GM21381 (cell line): ENCODE results near the gene PRKG1.

ENCODE experiments used
- ATAC-seq: cut with Tn5 transposase; IDR thresholded peaks from one replicate; pipeline ENCODE4 v1.9.1; 2021; ENCODE audit warnings: mild to moderate bottlenecking, moderate library complexity; ENCODE audit not compliant: unreplicated experiment

Gene PRKG1

GRCh38 chr10:51074238-51075028, at the start of gene PRKG1:
PRKG1 (plus strand) TSS chr10:51074487.
- ATAC-seq, result no peak

DNA sequence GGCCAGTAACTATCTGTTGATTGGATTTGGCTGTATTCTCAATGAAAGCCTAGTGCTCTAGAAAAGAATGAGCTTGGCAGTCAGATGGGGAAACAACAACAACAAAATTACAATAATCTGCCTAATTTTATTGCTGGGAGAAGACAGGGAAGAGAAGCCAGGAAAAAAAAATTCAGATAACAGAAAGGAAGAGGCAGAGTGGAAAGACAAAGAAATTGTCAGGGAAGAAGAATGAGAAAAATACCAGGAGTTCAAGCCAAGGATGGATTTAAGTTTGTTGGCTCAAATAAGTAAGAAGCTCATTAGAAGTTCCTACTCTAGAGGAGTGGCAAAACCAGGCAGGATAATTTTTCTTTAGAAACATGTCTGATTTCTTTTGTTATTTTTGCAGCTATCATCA, 45.9 kb upstream of the PRKG1 start:
- ATAC-seq, result no peak

DNA sequence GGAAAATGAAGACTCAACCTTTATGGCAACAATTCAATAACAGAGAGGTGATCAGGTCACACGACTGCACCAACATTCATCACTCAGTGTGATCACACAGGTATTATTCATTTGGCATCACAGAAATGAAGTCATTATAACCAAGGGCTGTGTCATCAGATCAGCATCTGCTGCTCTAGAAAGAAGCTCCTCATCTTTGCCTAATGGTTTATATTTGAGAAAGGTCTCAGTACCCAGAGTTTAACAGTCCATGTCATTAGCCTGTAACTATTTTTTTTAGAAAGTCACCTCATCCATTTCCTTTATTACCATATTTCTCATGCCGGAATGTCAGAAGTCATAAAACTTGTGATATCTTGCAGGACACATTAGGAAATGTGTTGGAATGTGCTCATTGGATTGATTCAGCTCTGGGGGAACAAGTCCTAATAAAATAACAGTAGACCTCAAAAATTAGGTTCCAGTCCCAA, 45.1 kb upstream of the PRKG1 start:
- no peak for ATAC-seq

DNA sequence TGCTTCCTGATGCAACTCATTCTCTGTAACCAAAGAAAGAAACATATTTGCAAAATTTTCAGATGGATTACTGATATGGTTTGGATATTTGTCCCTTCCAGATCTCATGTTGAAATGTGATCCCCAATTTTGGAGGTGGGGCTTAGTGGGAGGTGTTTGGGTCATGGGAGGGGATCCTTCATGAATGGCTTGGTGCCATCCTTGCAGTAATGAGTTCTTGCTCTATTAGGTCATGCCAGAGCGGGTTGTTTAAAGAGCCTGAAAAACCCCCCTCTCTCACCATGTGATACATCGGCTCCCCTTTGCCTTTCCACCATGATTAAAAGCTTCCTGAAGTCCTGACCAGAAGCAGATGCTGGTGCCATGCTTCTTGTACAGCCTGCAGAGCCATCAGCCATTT, 43.8 kb upstream of the PRKG1 start:
- ATAC-seq, result no peak

GRCh38 chr10:51031950-51032349, 42.3 kb upstream of the PRKG1 start:
- no peak for ATAC-seq

- no peak for ATAC-seq
Measured at GRCh38 chr10:51034769-51035168, 39.5 kb upstream of the PRKG1 start.

DNA sequence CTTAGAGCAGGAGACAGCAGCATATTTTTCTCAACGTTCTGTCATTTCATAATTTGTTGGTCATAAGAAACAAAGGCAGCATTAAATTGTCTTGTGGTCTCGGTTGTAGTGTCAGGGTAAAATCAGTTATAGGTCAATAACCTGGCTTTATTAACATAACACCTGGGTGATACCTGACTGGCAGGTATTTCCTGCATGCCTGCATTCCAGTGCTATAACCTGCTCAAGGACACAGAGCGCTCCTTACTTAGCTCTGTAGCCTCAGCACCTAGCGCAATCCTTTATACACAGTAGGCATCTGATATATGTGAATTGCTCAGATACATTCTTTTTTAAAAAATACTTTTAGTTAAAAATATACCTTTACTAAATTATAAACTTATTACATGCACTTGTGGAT, 38.9 kb upstream of the PRKG1 start:
- ATAC-seq, result no peak

DNA sequence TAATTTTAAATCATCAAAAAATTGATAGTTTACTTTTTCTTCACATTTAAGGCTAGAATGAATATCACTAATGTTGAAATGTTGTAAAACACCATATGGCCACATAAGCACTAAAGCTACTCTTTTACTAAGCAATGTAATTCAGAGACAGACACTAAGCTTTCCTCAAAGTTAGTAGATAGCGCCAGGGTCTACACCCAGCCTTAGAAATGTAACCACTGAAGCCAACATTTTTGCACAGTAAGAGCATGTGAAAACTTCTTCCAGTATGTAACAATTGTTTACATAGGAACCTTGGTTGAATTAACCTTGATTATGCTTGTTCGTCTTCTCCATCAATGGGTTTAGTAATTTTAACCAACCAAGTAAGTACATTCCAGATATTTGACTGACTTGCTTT, 28.4 kb upstream of the PRKG1 start:
- ATAC-seq, result no peak

DNA sequence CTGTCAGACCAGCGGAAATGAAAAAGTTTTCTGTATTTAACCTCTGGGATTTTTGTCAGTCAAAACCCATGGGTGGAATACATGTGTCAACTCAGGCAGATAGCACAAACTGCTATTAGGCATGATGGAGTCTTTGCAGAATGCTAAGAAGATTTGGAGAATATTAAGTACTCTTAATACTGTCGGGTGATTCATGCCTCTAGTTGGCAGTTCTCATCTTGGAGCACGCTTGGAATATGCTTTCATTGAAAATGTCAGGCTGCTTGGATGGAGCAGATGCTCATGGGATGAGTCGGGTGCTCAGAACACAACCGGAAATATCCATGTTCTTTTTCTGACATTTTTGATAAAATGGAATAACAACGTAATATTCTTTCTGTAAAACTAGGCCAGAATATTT, 27.6 kb upstream of the PRKG1 start:
- ATAC-seq, result no peak

DNA sequence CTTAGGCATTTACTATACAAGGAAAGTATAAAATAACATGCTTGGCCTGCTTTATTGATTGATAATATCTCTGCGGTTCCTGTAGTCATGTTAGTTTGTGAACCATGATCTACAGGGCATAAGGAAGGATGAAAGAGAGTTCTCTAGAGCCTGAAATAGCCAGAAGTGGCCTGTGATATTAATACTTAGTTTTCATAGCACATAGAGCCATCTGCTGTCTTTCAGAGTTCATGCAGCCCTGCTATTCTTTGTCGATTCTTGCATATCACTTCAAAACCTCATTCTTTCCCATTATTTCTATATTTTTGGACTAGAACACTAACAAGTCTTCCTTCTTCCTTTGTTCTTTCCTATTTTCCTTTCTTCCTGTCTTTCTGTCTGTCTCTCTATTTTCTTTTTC, 26.4 kb upstream of the PRKG1 start:
- no peak for ATAC-seq

GRCh38 chr10:51048792-51049191, 25.5 kb upstream of the PRKG1 start:
- no peak for ATAC-seq

- ATAC-seq, result no peak
Measured at GRCh38 chr10:51052163-51052562, 22.1 kb upstream of the PRKG1 start.

GRCh38 chr10:51057925-51058324, 16.4 kb upstream of the PRKG1 start:
- ATAC-seq, result no peak

DNA sequence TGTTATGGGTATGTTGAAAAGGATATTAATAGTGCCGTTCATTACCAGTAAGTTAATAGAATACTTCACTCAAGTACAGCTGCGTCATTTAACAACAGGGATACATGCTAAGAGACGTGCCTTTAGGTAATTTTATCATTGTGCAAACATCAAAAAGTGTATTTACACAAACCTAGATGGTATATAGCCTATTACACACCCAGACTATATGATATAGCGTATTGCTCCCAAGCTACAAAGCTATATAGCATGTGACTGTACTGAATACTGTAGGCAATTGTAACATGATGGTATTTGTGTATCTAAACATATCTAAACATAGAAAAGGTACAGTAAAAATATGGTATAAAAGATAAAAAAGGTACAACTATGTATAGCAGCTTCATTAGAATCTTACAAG, 11.1 kb upstream of the PRKG1 start:
- no peak for ATAC-seq

- ATAC-seq, result no peak
Measured at GRCh38 chr10:51063659-51064535, 10.4 kb upstream of the PRKG1 start.

DNA sequence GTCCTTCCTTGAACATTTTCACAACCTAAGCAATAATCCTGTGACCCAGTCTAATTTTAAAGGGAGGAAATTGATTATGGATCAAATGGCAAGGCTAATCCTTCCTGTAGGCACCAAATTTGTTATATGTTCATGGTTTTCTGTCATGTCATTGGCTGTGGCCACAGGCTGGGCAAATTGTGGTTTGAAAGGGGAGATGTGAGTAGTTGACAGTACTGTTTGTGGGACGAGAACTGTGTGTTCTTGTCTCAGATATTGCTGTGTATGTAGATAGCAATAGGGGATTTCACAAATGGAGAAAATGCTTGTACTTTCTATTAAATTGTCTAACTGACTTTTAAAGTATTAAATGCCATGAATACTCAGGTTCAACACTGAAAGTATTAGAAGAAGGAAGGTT, 8.1 kb upstream of the PRKG1 start:
- ATAC-seq, result no peak

DNA sequence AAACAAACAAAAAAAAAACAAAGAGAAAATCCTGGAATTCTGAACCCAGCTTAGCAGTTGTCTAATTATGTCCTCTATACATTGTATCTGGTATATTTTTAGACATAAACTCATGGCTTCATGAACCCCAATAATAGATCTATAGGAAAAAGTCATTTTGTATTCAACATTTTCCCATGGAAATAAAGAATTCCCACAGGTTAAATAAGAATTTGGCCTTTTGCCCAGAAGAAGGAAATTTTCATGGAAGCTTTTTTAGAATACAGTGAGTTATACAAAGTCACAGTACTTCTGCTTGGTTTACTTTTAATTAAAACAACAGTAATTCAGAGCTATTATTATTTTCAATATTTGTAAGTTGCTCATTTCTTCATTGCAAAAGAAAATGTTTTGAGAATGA, 2.1 kb upstream of the PRKG1 start:
- no peak for ATAC-seq

DNA sequence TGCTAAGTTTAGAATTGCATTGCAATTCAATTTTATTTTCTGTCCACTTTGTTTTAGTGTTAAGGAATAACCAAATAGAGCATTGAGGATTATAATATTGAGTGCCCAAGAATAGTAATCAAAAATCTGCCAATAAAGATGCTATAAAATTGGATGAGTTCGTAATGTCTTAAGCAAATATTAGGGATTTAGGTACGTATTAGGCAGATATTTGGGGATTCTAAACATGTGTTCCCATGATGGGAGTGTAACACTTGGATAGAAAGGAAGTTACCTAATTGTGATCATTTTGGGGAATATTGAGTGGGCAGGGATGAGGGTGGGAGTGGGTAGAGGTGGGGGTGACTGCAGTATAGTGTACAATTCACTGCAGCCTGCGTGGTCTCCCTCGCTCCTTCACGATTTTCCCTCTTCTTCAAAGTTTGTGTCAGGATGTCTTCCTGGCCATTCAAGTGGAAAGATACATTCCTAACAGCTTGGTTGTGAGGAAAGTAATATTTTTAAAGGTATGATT, 1.3 kb upstream of the PRKG1 start:
- no peak for ATAC-seq

GRCh38 chr10:51073453-51074237, 642 bp upstream of the PRKG1 start:
- no peak for ATAC-seq

GRCh38 chr10:51075043-51075872, 971 bp downstream of the PRKG1 start:
- ATAC-seq, result no peak
